PC-3 (cell line): ENCODE data around the gene LEUTX. TPM values are rescaled to one million over a fixed set of nuclear protein-coding genes. Genes with fewer than 3 reads are reported as not detected.

ENCODE experiments used
- ATAC-seq: fragments of 200-7000 bp; cut with Tn5 transposase; 2 replicates; pipeline ENCODE4 v1.9.1; 2020; ENCODE audit warnings: mild to moderate bottlenecking, moderate library complexity
- BruUV-seq: library from RNA; stranded (reverse); fragments of 400-500 nt; replicated peaks from 2 replicates; lab custom pipeline; 2021; lab: Mats Ljungman, UMichigan
- CTCF ChIA-PET: fragments of 300-600 bp; sonication (Branson Sonifier 250); formaldehyde crosslinking; loops from one replicate; lab custom pipeline; 2022; ENCODE audit warnings: antibody characterized with exemption; lab: Charles Lee
- POLR2A ChIA-PET: fragments of 300-600 bp; sonication (Branson Sonifier 250); formaldehyde crosslinking; loops from one replicate; lab custom pipeline; 2022; ENCODE audit warnings: antibody characterized with exemption; ENCODE audit not compliant: unreplicated experiment; lab: Charles Lee
- DNase-seq: peaks from one replicate; pipeline ENCODE4 v3.0.0-alpha.2; 2015
- H2AFZ ChIP-seq: fragments of 300-600 bp; sonication (generic); 2 replicates; pipeline ENCODE4 v1.6.0; 2016; ENCODE audit warnings: antibody characterized with exemption, low read length
- H3F3A ChIP-seq: fragments of 300-600 bp; sonication (generic); one replicate; pipeline ENCODE4 v1.6.0; 2017; ENCODE audit warnings: antibody characterized with exemption, low read length, control low read depth, mild to moderate bottlenecking; ENCODE audit not compliant: unreplicated experiment
- H3K27ac ChIP-seq: fragments of 300-600 bp; sonication (generic); 2 replicates; pipeline ENCODE4 v1.5.1; 2016; ENCODE audit warnings: mild to moderate bottlenecking, low read length
- H3K27me3 ChIP-seq: fragments of 300-600 bp; sonication (generic); 2 replicates; pipeline ENCODE4 v1.6.1; 2016; ENCODE audit warnings: low read length, mixed read lengths
- H3K36me3 ChIP-seq: fragments of 300-600 bp; sonication (generic); 2 replicates; pipeline ENCODE4 v1.6.1; 2016; ENCODE audit warnings: low read depth, mixed run types, low read length, mixed read lengths
- H3K4me1 ChIP-seq: fragments of 300-600 bp; sonication (generic); 2 replicates; pipeline ENCODE4 v1.5.1; 2016; ENCODE audit warnings: low read length; ENCODE audit not compliant: insufficient read depth
- H3K4me2 ChIP-seq: fragments of 300-600 bp; sonication (generic); 2 replicates; pipeline ENCODE4 v1.6.0; 2016; ENCODE audit warnings: low read length
- H3K4me3 ChIP-seq: fragments of 300-600 bp; sonication (generic); 2 replicates; pipeline ENCODE4 v1.5.1; 2016; ENCODE audit warnings: mild to moderate bottlenecking, low read length, mixed read lengths
- H3K79me2 ChIP-seq: fragments of 300-600 bp; sonication (generic); 2 replicates; pipeline ENCODE4 v1.6.1; 2017; ENCODE audit warnings: low read length, mixed read lengths
- H3K9ac ChIP-seq: fragments of 300-600 bp; sonication (generic); 2 replicates; pipeline ENCODE4 v1.6.0; 2016; ENCODE audit warnings: mild to moderate bottlenecking, low read length
- H3K9me2 ChIP-seq: fragments of 300-600 bp; sonication (generic); replicated peaks from 2 replicates; pipeline ENCODE4 v1.6.1; 2016; ENCODE audit warnings: mixed run types, low read length, mixed read lengths
- H3K9me3 ChIP-seq: fragments of 300-600 bp; sonication (generic); 2 replicates; pipeline ENCODE4 v1.6.1; 2016; ENCODE audit warnings: low read length, mixed read lengths
- H4K20me1 ChIP-seq: fragments of 300-600 bp; sonication (generic); 2 replicates; pipeline ENCODE4 v1.6.1; 2016; ENCODE audit warnings: low read length, mixed read lengths
- EZH2 ChIP-seq: fragments of 300-600 bp; sonication (generic); IDR thresholded peaks from one replicate; pipeline ENCODE4 v1.6.1; 2017; ENCODE audit warnings: antibody characterized with exemption, mild to moderate bottlenecking, low read length; ENCODE audit not compliant: unreplicated experiment
- EZH2phosphoT487 ChIP-seq: fragments of 300-600 bp; sonication (generic); IDR thresholded peaks from 2 replicates; pipeline ENCODE4 v1.6.1; 2018; ENCODE audit warnings: mild to moderate bottlenecking, antibody characterized with exemption, low read length, borderline replicate concordance
- intact Hi-C: fragments of 100-400 bp; cut with micrococcal nuclease; formaldehyde crosslinking; loops from 2 replicates; pipeline ENCODE4 v1.9.0; 2023
- total RNA-seq: library from RNA; depleted of rRNA; stranded (reverse); fragments of >200 nt; gene quantifications from 2 replicates; pipeline ENCODE4 v1.2.3, GENCODE V29; 2014
- TF ChIP-seq, protein P1 (sequence below): fragments of 300-600 bp; sonication (generic); conservative IDR thresholded peaks from 2 replicates; pipeline ENCODE4 v1.5.1; 2017; ENCODE audit warnings: antibody characterized with exemption, low read depth, mild to moderate bottlenecking, low read length

Gene LEUTX
- total RNA-seq, 1 experiment from 2014 or later, result not detected

- ATAC-seq (no peak), DNase-seq (no peak)
- Histone ChIP-seq H3K79me2 (no peaks in the 10 kb centered on the region), H3K4me2 (no peak overlapping the region), H3K4me1 (no peaks in the 10 kb centered on the region), H3K9me3 (no peaks in the 10 kb centered on the region), H3K9ac (no peak overlapping the region), H3K27ac (no peak overlapping the region), H3K27me3 (peaks cover 48% of the 10 kb centered on the region), H3K4me3 (no peak overlapping the region), H3K36me3 (no peaks in the 10 kb centered on the region), H4K20me1 (no peaks in the 10 kb centered on the region), H3F3A (no peaks in the 10 kb centered on the region), H3K9me2 (no peaks in the 10 kb centered on the region), H2AFZ (no peak overlapping the region)
- ChIA-PET POLR2A (no interaction called here), CTCF (no interaction called here)
- TF ChIP-seq EZH2 (no peak), EZH2phosphoT487 (no peak)
- TF ChIP-seq, protein P1, sequence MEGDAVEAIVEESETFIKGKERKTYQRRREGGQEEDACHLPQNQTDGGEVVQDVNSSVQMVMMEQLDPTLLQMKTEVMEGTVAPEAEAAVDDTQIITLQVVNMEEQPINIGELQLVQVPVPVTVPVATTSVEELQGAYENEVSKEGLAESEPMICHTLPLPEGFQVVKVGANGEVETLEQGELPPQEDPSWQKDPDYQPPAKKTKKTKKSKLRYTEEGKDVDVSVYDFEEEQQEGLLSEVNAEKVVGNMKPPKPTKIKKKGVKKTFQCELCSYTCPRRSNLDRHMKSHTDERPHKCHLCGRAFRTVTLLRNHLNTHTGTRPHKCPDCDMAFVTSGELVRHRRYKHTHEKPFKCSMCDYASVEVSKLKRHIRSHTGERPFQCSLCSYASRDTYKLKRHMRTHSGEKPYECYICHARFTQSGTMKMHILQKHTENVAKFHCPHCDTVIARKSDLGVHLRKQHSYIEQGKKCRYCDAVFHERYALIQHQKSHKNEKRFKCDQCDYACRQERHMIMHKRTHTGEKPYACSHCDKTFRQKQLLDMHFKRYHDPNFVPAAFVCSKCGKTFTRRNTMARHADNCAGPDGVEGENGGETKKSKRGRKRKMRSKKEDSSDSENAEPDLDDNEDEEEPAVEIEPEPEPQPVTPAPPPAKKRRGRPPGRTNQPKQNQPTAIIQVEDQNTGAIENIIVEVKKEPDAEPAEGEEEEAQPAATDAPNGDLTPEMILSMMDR, result no peak
- BruUV-seq, result no TSS peak
- intact Hi-C loops, result no loop called here
These were observed 38.3 kb upstream of the LEUTX start for GRCh38 chr19:39740395-39740794.

DNA sequence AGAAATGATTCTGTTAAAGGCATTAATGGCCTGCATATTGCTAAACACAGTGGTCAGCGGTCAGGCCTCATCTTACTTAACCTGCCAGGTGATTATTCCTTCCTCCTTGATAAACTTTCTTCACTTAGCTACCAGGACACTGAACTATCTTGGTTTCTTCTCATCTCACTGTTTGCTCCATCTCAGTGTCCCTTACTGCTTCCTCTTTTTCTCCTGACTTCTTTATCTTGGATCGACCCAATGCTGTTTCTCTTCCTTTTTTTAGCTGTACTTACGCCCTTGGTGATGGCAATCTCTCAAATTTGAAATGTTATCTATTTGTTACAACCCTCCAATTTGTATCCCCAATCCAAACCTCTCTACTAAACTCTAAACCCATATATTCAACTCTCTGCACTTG, 33.0 kb upstream of the LEUTX start:
- no peak overlapping the region for H3K4me3 ChIP-seq
- H3K4me2 ChIP-seq, result no peak overlapping the region
- no peak overlapping the region for H3K9ac ChIP-seq
- H3K9me2 ChIP-seq, result no peaks in the 10 kb centered on the region
- no peaks in the 10 kb centered on the region for H3K79me2 ChIP-seq
- H3K9me3 ChIP-seq, result no peaks in the 10 kb centered on the region
- TF ChIP-seq EZH2phosphoT487, result no peak
- TF ChIP-seq, protein P1, result no peak
- TF ChIP-seq EZH2, result no peak
- BruUV-seq, result no TSS peak
- no peak overlapping the region for H2AFZ ChIP-seq
- no peaks in the 10 kb centered on the region for H3K36me3 ChIP-seq
- ATAC-seq, result no peak
- peaks cover 52% of the 10 kb centered on the region for H3K27me3 ChIP-seq
- no peak for DNase-seq
- no peaks in the 10 kb centered on the region for H3F3A ChIP-seq
- ChIA-PET POLR2A (no interaction called here), CTCF (no interaction called here)
- no peak overlapping the region for H3K27ac ChIP-seq
- no peaks in the 10 kb centered on the region for H3K4me1 ChIP-seq
- intact Hi-C loops, result no loop called here
- H4K20me1 ChIP-seq, result no peaks in the 10 kb centered on the region

- Histone ChIP-seq H3K9ac (no peak overlapping the region), H3K4me3 (no peak overlapping the region), H2AFZ (no peak overlapping the region), H3K4me1 (no peaks in the 10 kb centered on the region), H3K79me2 (no peaks in the 10 kb centered on the region), H3K9me3 (no peaks in the 10 kb centered on the region), H3K36me3 (no peaks in the 10 kb centered on the region), H3F3A (no peaks in the 10 kb centered on the region), H3K9me2 (no peaks in the 10 kb centered on the region), H4K20me1 (no peaks in the 10 kb centered on the region), H3K27ac (no peak overlapping the region), H3K4me2 (no peak overlapping the region), H3K27me3 (peaks cover 63% of the 10 kb centered on the region)
- DNase-seq (no peak), ATAC-seq (no peak)
- BruUV-seq, result no TSS peak
- ChIA-PET CTCF (no interaction called here), POLR2A (no interaction called here)
- no peak for TF ChIP-seq EZH2phosphoT487
- TF ChIP-seq, protein P1, result no peak
- intact Hi-C loops, result no loop called here
These were observed 31.7 kb upstream of the LEUTX start for GRCh38 chr19:39746836-39747529.
